Measurements from ENCODE around the gene FAM222A. TPM values are rescaled to one million over a fixed set of nuclear protein-coding genes. Genes with fewer than 3 reads are reported as not detected.

FAM222A gene
- polyA plus RNA-seq, 2 of the 4 experiments (the other 2 are of a cell fraction) = 0.98 to 3.2 TPM

DNA sequence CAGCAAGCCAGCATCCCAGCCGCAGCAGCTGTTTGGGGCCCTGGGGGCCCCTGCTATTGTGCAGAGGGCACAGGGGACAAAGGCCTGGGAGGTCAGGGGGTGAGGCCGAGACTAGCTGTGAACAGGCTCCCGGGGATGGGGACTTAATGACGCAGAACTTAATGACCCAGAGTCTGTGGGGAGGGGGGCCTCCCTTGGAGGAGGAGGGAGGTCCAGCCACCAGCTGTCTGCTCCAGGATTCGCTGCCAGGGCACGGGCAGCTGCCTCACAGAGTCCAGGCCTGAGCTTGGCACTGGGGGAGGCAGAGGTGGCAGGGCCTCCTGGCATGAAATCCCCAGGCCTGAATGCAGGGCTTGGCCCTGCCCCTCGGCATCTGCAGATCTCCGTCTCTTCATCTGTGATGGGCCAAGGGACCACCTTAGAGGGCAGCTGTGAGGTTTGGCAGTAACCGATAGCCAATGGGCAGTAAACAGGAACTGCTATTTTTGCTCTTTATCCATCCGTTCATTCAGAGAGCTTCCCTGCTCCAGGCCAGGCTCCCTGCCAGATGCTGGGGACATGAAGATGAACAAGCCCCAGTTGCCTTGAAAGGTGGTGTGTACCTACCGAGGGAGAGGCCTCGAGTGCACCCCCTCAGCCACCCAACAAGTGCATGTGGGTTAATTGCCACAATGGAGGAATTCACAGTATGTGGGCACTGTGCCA is 6.7 kb downstream of the FAM222A start:
- Histone ChIP-seq H3K9me3 (no peaks in the 10 kb centered on the region), H3K4me1 (no peaks in the 10 kb centered on the region), H3K4me2 (no peak overlapping the region), H3K27ac (no peak overlapping the region), H3K4me3 (no peak overlapping the region)
- ChIA-PET POLR2A (no interaction called here), CTCF (interaction anchor here (0.6 to 2.8 kb wide), 10 partner anchors 8 to 210 kb away, joined by 3 to 23 read pairs (median 4); no protein-coding TSS in a partner anchor)
- TF ChIP-seq, protein P1, sequence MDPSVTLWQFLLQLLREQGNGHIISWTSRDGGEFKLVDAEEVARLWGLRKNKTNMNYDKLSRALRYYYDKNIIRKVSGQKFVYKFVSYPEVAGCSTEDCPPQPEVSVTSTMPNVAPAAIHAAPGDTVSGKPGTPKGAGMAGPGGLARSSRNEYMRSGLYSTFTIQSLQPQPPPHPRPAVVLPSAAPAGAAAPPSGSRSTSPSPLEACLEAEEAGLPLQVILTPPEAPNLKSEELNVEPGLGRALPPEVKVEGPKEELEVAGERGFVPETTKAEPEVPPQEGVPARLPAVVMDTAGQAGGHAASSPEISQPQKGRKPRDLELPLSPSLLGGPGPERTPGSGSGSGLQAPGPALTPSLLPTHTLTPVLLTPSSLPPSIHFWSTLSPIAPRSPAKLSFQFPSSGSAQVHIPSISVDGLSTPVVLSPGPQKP (IDR thresholded peaks at IDR 0.05; ENCODE audit: low read depth, low read length) = no peak
- TF ChIP-seq, protein P2, sequence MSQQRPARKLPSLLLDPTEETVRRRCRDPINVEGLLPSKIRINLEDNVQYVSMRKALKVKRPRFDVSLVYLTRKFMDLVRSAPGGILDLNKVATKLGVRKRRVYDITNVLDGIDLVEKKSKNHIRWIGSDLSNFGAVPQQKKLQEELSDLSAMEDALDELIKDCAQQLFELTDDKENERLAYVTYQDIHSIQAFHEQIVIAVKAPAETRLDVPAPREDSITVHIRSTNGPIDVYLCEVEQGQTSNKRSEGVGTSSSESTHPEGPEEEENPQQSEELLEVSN (IDR thresholded peaks at IDR 0.05; ENCODE audit: borderline replicate concordance, low read depth) = no peak
- TF ChIP-seq HOXB5 (CRISPR knock-in tag; IDR thresholded peaks at IDR 0.05) (no peak), SREBF2 (IDR thresholded peaks at IDR 0.05) (no peak), CEBPB (IDR thresholded peaks at IDR 0.05) (no peak), ZNF302 (CRISPR knock-in tag; IDR thresholded peaks at IDR 0.05) (no peak), RFX5 (IDR thresholded peaks at IDR 0.05) (no peak), NFE2L2 (conservative IDR thresholded peaks at IDR 0.05; ENCODE audit: low read length) (no peak), POLR2AphosphoS2 (conservative IDR thresholded peaks at IDR 0.05; ENCODE audit: low read length) (no peak), JUNB (IDR thresholded peaks at IDR 0.05) (no peak), FOXS1 (CRISPR knock-in tag; IDR thresholded peaks at IDR 0.05) (no peak), NPAS2 (CRISPR knock-in tag; IDR thresholded peaks at IDR 0.05; ENCODE audit: borderline replicate concordance) (no peak), SMC3 (IDR thresholded peaks at IDR 0.05) (no peak), HDAC2 (IDR thresholded peaks at IDR 0.05) (no peak), MAFK (IDR thresholded peaks at IDR 0.05; ENCODE audit: partially characterized antibody) (no peak), TFCP2L1 (CRISPR knock-in tag; IDR thresholded peaks at IDR 0.05) (no peak)
- TF ChIP-seq, protein P3, sequence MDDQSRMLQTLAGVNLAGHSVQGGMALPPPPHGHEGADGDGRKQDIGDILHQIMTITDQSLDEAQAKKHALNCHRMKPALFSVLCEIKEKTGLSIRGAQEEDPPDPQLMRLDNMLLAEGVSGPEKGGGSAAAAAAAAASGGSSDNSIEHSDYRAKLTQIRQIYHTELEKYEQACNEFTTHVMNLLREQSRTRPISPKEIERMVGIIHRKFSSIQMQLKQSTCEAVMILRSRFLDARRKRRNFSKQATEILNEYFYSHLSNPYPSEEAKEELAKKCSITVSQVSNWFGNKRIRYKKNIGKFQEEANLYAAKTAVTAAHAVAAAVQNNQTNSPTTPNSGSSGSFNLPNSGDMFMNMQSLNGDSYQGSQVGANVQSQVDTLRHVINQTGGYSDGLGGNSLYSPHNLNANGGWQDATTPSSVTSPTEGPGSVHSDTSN (IDR thresholded peaks at IDR 0.05) = no peak
- DNase-seq (ENCODE audit: low read depth in 1 of 2, low spot score in 1 of 2) = no peak
- FAIRE-seq = no peak
- no peak for ATAC-seq
- WGBS (ENCODE audit: missing lambda C conversion rate) = 77% methylated on average over 11 of the region's 12 CpGs

DNA sequence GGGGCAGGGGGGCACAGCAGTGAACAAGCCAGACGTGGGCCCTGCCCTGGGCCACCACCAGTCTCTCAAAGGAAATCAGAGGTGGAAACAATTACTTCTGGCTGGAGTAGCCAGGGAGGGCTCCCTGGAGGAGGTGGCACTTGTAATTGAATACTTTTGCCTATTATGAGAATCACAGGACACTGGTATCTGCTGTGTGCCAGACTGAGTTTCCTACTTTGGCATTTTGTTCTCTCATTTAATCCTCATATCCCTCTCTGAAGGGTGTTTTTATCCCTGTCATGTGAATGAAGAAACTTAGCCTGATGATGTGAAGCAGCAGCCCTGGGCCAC is 7.2 kb downstream of the FAM222A start:
- ATAC-seq (no peak), DNase-seq (ENCODE audit: low read depth in 1 of 2, low spot score in 1 of 2) (no peak), FAIRE-seq (no peak)
- ChIA-PET POLR2A (no interaction called here), CTCF (interaction anchor here (1.2 to 2.8 kb wide), 5 partner anchors 8 to 123 kb away, joined by 3 to 17 read pairs (median 8); no protein-coding TSS in a partner anchor)
- no peaks in the 10 kb centered on the region for H3K9me3 ChIP-seq
- no peak overlapping the region for H3K27ac ChIP-seq
- 73% methylated on average over 1 of the region's 1 CpG for WGBS (ENCODE audit: missing lambda C conversion rate)
- H3K4me1 ChIP-seq = no peaks in the 10 kb centered on the region
- no peak overlapping the region for H3K4me2 ChIP-seq
- no peak for TF ChIP-seq NFE2L2 (conservative IDR thresholded peaks at IDR 0.05; ENCODE audit: low read length)
- peak; percentile 96 for TF ChIP-seq ZFP36 (IDR thresholded peaks at IDR 0.05; ENCODE audit: borderline replicate concordance, partially characterized antibody)
- no peak overlapping the region for H3K4me3 ChIP-seq

DNA sequence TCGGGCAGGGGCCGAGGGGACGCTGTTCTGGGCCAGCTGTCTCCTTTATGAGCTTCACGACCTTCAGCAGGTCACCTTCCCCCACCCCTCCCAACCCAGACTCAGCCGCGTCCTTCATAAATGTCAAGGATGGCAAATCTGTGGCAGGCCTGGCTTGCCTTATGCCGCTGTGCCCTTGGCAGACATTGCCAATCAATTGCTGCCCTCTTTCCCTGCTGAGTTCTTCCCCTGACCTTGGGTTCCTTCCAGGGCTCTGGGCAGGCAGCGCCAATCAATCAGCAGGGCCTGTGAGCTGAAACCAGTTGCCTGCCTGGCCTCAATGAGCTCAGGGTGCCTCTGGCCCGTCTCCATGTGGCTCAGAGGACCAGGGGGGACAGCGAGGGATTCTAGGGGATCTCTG is 7.7 kb downstream of the FAM222A start:
- no peak for FAIRE-seq
- no peak for DNase-seq (ENCODE audit: low read depth in 1 of 2, low spot score in 1 of 2)
- no peak overlapping the region for H3K27ac ChIP-seq
- no peaks in the 10 kb centered on the region for H3K9me3 ChIP-seq
- ATAC-seq = no peak
- no peak for TF ChIP-seq HOXB5 (CRISPR knock-in tag; IDR thresholded peaks at IDR 0.05)
- TF ChIP-seq HEYL (CRISPR knock-in tag; IDR thresholded peaks at IDR 0.05) = no peak
- TF ChIP-seq, protein P4, sequence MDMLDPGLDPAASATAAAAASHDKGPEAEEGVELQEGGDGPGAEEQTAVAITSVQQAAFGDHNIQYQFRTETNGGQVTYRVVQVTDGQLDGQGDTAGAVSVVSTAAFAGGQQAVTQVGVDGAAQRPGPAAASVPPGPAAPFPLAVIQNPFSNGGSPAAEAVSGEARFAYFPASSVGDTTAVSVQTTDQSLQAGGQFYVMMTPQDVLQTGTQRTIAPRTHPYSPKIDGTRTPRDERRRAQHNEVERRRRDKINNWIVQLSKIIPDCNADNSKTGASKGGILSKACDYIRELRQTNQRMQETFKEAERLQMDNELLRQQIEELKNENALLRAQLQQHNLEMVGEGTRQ (IDR thresholded peaks at IDR 0.05) = no peak
- TF ChIP-seq EP300 (IDR thresholded peaks at IDR 0.05) = no peak
- TF ChIP-seq CHD4 (IDR thresholded peaks at IDR 0.05; ENCODE audit: borderline replicate concordance) = no peak
- no peak for TF ChIP-seq ZFP36 (IDR thresholded peaks at IDR 0.05; ENCODE audit: borderline replicate concordance, partially characterized antibody)
- TF ChIP-seq SREBF2 (IDR thresholded peaks at IDR 0.05) = no peak
- no peak for TF ChIP-seq MAFK (IDR thresholded peaks at IDR 0.05; ENCODE audit: partially characterized antibody)
- TF ChIP-seq FOSL2 (IDR thresholded peaks at IDR 0.05) = no peak
- no peak for TF ChIP-seq FOSL2 (CRISPR knock-in tag; IDR thresholded peaks at IDR 0.05)
- no peak for TF ChIP-seq NFE2L2 (conservative IDR thresholded peaks at IDR 0.05; ENCODE audit: low read length)
- WGBS (ENCODE audit: missing lambda C conversion rate) = 77% methylated on average over 8 of the region's 10 CpGs
- ChIA-PET CTCF (interaction anchor here (1.2 to 2.2 kb wide), 3 partner anchors 18 to 123 kb away, joined by 3 to 11 read pairs (median 4); no protein-coding TSS in a partner anchor), POLR2A (no interaction called here)
- no peak overlapping the region for H3K4me2 ChIP-seq
- no peaks in the 10 kb centered on the region for H3K4me1 ChIP-seq
- H3K4me3 ChIP-seq = no peak overlapping the region

Measured in A549 (cell line).